GM10266 (cell line): ENCODE measurements around the gene TREH.
"Not testable (repeated sequence)": the region's sequence is repeated elsewhere in the genome, so short reads cannot be mapped to it uniquely, and the experiment has no call there.

Experiments used
- DNase-seq: peaks from one replicate; pipeline ENCODE4 v3.0.0; 2012; ENCODE audit errors: extremely low spot score
- TF ChIP-seq, protein P1 (sequence below): IDR thresholded peaks from 2 replicates; pipeline ENCODE4 v1.5.1; 2012; ENCODE audit warnings: mild to moderate bottlenecking, low read depth; ENCODE audit not compliant: control insufficient read depth, insufficient read depth; ENCODE audit errors: missing control alignments

Gene TREH

DNA sequence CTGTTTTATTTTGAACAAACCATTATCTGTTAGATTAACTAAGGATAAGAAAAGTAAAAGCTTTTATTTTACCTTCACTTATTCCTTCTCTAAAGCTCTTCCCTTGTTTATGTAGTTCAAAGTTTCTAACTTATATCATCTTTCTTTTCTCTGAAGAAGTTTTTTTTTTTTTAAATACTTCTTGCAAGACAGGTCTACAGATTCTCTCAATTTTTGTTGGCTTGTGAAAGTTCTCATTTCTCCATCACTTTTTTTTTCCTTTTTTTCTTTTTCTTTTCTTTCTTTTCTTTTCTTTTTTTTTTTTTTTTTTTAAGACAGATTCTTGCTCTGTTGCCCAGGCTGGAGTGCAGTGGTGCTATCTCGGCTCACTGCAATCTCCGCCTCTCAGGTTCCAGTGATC is 4.7 kb upstream of the TREH start:
- TF ChIP-seq, protein P1, sequence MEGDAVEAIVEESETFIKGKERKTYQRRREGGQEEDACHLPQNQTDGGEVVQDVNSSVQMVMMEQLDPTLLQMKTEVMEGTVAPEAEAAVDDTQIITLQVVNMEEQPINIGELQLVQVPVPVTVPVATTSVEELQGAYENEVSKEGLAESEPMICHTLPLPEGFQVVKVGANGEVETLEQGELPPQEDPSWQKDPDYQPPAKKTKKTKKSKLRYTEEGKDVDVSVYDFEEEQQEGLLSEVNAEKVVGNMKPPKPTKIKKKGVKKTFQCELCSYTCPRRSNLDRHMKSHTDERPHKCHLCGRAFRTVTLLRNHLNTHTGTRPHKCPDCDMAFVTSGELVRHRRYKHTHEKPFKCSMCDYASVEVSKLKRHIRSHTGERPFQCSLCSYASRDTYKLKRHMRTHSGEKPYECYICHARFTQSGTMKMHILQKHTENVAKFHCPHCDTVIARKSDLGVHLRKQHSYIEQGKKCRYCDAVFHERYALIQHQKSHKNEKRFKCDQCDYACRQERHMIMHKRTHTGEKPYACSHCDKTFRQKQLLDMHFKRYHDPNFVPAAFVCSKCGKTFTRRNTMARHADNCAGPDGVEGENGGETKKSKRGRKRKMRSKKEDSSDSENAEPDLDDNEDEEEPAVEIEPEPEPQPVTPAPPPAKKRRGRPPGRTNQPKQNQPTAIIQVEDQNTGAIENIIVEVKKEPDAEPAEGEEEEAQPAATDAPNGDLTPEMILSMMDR = no peak
- DNase-seq = no peak

DNA sequence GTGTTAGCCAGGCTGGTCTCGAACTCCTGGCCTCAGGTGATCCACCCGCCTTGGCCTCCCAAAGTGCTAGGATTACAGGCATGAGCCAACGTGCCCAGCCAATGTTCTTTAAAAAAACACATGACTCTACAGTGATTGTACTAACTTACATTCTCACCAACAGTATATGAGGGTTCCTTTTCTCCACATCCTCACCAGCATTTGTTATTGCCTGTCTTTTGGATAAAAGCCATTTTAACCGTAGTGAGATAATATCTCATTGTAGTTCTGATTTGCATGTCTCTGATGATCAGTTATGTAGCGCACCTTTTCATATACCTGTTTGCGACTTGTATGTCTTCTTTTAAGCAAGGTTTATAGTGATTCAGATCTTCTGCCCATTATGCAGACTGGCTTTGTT is 3.5 kb upstream of the TREH start:
- not testable (repeated sequence) for DNase-seq

DNA sequence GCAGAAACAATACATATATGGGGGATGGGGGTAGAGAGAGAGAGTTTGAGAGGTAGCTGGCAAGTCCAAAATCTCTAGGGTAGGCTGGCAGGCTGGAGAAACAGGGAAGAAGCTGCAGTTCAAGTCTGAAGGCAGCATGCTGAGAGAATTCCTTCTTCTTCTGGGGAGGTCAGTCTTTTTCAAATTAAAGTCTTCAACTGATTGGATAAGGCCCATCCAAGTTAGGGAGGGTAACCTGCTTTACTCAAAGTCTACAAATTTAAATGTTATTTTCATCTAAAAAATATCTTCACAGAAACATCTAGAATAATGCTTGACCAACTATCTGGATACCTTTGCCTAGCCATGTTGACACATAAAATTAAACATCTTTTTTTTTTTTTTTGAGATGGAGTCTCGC is 2.9 kb upstream of the TREH start:
- DNase-seq = no peak
- TF ChIP-seq, protein P1 = no peak

DNA sequence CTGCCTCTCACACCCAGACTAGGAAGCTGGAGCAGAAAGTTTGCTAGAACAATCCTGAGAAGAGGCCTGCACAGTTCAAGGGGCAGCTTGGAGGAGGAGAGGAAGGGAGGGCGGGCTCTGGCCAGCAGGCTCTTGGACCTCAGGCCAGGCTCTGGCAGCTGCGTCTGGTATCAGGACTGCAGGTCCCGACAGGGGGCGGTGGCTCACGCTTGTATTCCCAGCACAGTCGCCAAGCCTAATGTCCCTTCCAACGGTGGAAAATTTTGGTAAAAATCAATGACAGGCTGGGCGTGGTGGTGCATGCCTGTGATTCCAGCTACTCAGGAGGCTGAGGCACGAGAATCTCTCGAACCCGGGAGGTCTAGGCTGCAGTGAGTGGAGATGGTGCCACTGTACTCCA is 542 bp downstream of the TREH start:
- DNase-seq = not testable (repeated sequence)

DNA sequence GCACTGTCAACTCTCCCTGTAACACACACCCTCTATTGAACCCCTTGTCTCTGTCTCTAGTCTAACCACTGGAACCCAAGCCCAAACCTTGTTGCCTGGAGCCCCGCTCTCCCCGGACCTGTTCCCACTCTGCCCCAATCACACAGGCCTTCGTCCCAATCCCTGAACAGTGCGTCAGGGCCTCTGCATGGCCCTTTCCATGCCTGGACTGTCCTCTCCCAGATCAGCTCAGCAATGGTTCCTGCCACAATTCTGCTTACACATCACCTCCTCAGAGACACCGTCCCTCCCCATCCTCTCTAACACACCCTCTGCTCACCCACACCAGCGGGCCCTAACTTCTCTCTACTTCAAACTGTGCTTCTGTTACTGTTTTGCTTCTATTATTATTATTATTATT is 1.5 kb downstream of the TREH start:
- TF ChIP-seq, protein P1 = no peak
- no peak for DNase-seq

DNA sequence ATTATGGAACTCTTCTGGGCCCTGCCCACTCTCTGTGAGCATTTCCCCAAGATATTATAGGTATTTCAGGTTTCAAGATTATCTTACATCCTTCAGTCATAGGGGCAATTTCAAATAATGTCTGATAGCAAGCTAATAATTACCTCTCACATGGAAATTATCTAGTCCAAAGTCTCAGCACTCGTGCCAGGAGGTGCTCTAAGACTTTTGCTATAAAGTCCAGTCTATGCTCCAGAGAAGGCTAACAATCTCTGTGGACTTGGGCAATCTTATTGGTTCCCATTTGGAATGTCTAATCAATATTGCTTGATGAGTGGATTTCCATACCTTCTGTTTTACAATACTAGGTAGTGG is 5.4 kb downstream of the TREH start:
- DNase-seq = no peak

DNA sequence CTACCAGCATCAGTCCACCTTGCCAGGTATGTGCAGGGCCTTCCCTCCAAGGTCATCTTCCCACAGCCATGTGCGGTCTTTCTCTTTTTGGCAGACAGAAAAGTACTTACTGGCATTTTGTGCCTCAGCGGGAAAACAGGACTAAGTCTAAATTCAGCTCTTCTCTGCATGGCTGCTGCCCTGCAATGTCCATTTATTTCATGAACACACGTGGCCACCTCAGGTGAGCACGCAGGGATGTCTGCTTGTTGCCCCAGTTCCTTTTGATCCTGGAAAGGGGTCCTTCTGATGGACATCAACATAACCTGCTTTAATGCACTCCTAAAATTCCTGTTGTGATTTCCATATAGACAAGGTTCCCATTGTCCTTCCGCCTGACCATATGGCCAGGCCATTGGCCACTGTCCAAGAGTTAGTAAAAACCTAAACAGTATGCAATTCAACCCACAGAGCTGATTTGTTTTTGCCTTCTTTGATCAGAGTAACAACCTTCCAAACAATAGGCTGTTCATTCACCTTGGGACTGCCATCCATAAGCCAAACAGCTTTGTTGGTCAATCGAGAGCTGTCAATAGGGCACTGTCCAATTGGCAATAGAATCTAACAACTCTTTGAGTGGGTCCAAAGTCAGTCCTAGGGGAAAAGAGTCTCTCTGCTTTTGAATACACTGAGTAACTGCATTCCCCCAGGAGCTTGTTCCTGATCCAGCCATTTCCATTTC is 5.9 kb downstream of the TREH start:
- TF ChIP-seq, protein P1 = no peak
- DNase-seq = no peak

More for the DNA sequence above, 5.4 kb downstream of the TREH start:
- TF ChIP-seq, protein P1 = no peak

DNA sequence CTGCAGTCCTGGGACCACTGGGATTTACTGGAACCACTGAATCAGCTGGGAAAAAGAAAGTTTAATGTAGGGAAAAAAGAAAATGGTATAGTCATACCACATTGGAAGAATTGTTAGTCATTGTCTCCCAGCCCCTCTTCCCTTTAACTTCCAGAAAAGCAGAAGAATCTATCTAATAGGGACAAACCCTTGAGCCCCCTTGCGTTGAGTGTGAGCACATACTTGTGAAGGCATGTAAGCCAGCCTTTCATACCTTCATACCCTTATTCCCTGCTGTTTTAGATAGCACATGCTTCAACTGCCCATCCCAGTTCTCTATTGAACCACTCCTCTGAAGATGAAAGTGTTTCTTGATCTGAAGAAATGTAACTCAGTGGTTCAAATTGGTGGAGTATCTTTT is 6.6 kb downstream of the TREH start:
- TF ChIP-seq, protein P1 = no peak
- no peak for DNase-seq
